GM21390 (cell line): Measurements from ENCODE around the gene TLE6.
"Not testable (repeated sequence)": the region's sequence is repeated elsewhere in the genome, so short reads cannot be mapped to it uniquely, and the experiment has no call there.

Experiments
- ATAC-seq: cut with Tn5 transposase; IDR thresholded peaks from one replicate; pipeline ENCODE4 v1.9.1; 2021; ENCODE audit not compliant: unreplicated experiment

Gene TLE6

DNA sequence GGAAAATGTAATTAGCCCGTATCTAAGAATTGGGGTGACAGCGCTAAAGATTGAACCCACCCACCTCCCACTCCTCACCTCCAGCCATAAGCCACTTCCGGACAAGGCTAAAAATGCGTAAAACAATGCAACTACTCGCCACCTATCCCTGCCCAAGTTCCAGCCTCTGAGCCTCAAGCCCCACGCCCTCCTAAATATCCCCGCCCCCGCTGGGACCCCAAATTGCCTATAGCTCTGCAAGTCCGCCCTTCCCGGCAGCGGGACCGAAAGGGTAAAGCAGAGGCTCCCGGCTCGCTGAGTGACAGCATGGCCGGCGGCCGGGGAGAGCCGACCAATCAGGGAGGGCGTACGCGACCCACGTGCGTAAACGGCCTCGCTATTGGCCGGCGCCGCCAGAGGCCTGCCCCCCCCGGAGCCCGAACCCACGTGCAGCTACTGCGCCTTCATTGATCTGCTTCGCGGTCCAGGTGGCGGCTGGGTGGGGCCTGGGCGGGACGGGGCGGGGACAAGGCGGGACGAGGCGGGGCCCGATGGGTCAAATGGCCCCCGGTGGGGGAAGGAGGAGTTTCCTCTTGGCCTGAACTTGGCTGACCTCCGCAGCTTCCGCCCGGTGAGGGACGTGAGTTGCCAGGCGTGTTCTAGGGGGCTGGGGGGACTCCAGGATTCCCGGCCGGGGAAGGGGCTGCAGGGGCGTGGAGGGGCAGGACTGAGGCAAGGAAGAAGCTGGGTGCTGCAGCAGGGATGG is at the start of gene TLE6:
TLE6 (plus strand) TSS at position 564 of the 745 bp plus-strand sequence. CDS start 670 bp downstream, outside the sequence.
- peak; percentile 95 for ATAC-seq

GRCh38 chr19:2933490-2933910 is 43.9 kb upstream of the TLE6 start:
- ATAC-seq, result no peak

DNA sequence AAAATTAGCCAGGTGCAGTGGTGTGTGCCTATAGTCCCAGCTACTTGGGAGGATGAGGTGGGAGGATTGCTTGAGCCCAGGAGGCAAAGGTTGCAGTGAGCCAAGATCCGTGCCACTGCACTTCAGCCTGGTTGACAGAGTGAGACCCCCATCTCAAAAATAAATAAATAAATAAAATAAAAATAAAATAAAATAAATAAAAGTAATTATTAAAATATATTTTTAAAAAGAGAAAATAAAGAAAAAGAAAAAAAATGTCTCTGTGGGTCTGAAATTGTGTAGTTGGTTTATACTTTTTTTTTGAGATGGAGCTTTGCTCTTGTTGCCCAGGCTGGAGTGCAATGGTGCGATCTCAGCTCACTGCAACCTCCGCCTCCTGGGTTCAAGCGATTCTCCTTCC is 41.5 kb upstream of the TLE6 start:
- not testable (repeated sequence) for ATAC-seq

GRCh38 chr19:2942928-2943640 is 34.3 kb upstream of the TLE6 start:
- ATAC-seq, result no peak

GRCh38 chr19:2944403-2944774 is 33.0 kb upstream of the TLE6 start:
- no peak for ATAC-seq

- ATAC-seq, result peak; percentile 94
Measured at GRCh38 chr19:2944775-2945574, 32.4 kb upstream of the TLE6 start, which contains the start of gene ZNF77. TSS of gene ZNF77 (minus strand) at chr19:2944971. CDS start at chr19:2944840, 131 bp downstream.

GRCh38 chr19:2945575-2946184 is 31.7 kb upstream of the TLE6 start:
- no peak for ATAC-seq

- no peak for ATAC-seq
Measured at GRCh38 chr19:2949939-2950285, 27.5 kb upstream of the TLE6 start.

DNA sequence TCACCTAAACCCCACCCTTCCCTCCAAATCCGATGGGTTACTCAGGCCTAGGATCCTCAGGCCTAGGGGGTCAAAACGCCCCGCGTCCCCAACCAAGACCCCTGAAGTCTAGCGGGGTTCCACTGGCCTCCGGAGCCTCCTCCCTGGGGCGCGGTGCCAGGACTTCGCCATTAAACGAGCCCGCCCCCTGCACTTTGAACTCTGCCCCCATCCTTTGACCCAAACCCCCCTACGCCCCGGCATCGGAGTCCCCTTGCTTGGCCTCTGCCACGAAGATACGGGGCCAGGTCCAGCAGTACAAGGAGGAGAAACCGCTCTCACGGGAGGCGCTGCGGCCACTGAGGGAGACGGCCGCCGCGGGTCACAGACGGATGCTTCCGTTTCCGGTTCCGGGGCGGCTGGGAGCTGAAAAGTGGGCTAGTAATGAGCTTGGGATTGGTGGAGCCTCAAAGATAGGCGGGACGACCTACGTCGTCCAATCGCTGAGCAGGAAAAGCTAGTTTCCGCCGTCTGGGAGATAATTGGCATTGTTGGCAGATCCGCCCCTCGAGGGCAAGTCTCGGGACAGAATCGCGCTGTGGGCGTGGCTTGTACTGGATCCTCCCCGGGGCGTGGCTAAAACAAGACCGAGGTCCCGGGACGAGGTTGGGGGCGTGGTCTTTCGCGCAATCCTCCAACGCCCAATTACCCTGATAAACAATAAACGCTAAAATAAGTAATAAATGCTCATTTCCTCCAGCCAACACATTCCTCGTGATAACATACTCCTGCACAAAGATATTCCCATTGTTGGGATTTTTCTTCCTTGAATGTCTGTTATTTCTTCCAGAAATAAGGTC is 26.9 kb upstream of the TLE6 start:
- peak; percentile 90 for ATAC-seq

GRCh38 chr19:2952953-2953481 is 24.3 kb upstream of the TLE6 start:
- ATAC-seq, result no peak

DNA sequence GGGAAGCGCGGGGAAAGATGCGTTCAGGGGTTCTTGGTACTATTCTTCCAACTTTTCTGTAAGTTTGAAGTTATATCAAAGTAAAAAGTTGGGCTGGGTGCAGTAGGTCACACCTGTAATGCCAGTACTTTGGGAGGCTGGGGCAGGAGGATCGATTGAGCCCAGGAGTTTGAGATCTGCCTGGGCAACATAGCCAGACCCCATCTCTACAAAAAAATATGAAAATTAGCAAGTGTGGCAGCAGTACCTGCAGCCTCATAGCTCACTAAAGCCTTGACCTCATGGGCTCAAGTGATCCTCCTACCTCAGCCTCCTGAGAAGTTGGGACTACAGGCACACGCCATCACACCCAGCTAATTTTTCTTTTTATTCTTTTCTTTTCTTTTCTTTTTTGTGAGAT is 20.2 kb upstream of the TLE6 start:
- no peak for ATAC-seq

DNA sequence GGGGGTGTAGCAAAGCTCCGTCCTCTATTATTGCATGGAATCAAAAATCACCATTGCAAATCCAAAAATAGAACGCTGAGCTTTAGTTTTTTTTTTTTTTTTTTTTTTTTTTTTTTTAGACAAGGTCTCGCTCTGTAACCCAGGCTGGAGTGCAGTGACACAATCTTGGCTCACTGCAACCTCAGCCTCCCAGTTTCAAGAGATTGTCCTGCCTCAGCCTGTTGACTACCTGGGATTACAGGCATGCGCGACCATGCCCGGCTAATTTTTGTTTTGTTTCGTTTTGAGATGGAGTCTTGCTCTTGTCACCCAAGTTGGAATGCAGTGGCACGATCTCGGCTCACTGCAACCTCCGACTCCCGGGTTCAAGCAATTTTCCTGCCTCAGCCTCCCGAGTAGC is 17.2 kb upstream of the TLE6 start:
- ATAC-seq, result no peak

DNA sequence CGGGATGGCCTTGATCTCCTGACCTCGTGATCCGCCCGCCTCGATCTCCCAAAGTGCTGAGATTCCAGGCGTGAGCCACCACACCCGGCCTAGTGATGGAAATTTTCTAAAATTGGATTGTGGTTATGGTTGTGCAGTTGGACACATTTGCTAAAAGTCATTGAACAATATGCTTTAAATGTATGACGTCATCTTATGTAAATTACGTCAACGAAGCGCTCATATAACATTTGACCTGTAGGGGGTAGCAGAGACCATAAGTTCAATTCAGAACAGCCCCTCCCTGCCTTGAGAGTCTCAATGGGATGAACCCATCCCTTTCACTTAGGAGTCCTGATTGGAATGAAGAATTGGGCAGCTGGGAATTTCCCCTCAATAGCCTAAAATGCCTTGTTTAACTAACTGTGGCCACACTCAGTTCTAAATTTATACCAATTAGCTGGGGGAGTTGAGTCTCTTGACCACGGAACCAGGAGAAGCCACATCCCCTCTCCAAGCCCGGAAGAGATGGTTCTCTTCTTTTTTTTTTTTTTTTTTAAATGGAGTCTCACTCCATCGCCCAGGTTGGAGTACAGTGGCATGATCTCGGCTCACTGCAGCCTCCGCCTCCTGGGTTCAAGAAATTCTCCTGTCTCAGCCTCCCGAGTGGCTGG is 15.2 kb upstream of the TLE6 start:
- ATAC-seq, result no peak

GRCh38 chr19:2963122-2963521 is 14.2 kb upstream of the TLE6 start:
- no peak for ATAC-seq

- not testable (repeated sequence) for ATAC-seq
Measured at GRCh38 chr19:2963631-2964030, 13.7 kb upstream of the TLE6 start.

- no peak for ATAC-seq
Measured at GRCh38 chr19:2964874-2965273, 12.5 kb upstream of the TLE6 start.

GRCh38 chr19:2967972-2968371 is 9.4 kb upstream of the TLE6 start:
- no peak for ATAC-seq

- ATAC-seq, result no peak
Measured at GRCh38 chr19:2969104-2969504, 8.3 kb upstream of the TLE6 start.

DNA sequence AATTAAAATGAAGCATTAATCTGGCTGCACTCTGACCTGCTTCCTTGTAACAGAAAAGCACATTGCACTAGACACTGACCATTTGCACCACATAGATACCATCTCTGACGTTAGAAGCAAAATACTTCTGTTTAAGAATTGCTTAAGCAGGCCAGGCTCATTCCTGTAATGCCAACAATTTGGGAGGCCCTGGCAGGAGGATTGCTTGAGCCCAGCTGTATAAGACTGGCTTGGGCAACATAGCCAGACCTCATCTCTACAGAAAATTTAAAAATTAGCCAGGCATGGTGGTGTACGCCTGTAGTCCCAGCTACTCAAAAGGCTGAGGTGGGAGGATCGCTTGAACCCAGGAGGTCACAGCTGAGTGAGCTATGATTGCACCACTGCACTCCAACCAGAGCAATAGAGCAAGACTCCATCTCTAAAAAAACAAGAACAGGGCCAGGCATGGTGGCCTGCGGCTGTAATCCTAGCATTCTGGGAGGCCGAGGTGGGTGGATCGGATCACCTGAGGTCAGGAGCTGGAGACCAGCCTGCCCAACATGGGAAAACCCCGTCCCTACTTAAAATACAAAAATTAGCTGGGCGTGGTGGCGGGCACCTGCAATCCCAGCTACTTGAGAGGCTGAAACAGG is 7.0 kb upstream of the TLE6 start:
- no peak for ATAC-seq
